ENCODE results near the gene TCF7L2.
A peak's percentile ranks its signal among the peaks of the same experiment; 100 is the strongest.

The TCF7L2 gene

DNA sequence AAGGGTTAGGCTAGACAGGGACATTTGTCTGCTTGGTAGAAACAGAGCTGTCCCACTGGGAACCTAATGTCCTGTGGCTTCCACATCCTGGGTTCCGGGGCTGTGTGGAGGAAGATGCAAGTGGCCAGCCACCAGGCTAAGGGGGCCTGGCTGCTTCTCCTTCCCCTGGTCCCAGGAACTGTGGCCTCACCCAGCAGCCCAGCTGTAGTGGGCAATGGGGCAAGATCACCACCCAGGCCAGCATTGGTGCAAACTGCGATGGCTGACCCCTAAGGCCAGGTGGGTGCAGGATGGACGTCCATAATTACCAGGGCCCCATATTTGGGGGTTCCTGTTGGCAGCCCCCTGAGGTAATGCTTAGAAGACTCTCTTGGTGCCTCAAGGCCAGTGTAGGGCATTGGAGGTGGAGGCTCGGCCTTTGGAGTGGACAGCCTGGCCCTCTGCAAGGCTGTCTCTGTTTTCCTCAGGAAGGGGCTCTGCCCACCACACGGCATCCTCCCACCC is 226.7 kb downstream of the TCF7L2 start:
- DNase-seq (ENCODE audit: low read depth, low spot score): no peak

- DNase-seq (ENCODE audit: low read depth, low spot score): peak; percentile 36
Observed at GRCh38 chr10:113177156-113177935, 227.3 kb downstream of the TCF7L2 start.

DNA sequence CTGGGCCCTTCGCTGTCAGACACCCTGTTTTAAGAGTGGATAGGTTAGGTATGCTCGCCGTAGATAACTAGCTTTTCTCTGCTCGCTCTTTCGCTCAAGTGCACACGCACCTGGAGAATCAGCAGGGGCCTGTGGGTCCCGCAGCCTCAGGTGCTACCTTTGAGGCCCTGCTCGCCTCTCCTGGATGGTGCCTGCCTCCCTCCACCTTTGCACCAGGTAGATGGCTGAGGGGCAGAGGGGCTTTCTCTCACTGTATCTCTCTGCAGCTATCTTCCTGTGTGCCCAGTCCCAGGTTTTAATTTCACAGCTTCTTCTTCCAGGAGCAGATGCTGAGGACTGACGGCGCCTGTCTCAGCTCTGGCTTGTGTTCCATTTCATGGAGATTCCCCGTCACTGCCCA is 227.9 kb downstream of the TCF7L2 start:
- DNase-seq (ENCODE audit: low read depth, low spot score): no peak

GRCh38 chr10:113178771-113179170 is 228.7 kb downstream of the TCF7L2 start:
- DNase-seq (ENCODE audit: low read depth, low spot score): no peak

- no peak for DNase-seq (ENCODE audit: low read depth, low spot score)
Observed at GRCh38 chr10:113179265-113179664, 229.2 kb downstream of the TCF7L2 start.

DNA sequence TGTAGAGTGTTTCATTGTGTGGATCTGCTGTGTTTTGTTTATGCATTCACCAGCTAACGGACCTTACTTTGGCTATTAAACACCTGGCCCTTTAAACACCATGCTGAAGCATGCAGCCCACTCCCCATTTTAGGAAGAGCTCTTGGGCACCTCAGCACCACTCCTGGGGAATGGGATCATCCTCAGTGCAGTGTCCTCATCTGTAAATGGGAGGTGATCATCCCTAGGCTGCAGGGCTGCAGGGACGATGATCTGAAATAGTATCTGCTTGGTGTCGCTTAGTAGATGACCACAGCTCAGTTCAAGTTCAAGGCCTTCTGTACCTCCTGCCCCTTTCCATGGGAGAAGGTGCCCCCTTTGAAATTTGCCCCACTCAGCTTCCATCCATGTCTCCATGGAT is 229.9 kb downstream of the TCF7L2 start:
- DNase-seq (ENCODE audit: low read depth, low spot score): no peak

- no peak for DNase-seq (ENCODE audit: low read depth, low spot score)
Observed at GRCh38 chr10:113180401-113181154, 230.5 kb downstream of the TCF7L2 start.

- DNase-seq (ENCODE audit: low read depth, low spot score): no peak
Observed at GRCh38 chr10:113182154-113182553, 232.1 kb downstream of the TCF7L2 start.

DNA sequence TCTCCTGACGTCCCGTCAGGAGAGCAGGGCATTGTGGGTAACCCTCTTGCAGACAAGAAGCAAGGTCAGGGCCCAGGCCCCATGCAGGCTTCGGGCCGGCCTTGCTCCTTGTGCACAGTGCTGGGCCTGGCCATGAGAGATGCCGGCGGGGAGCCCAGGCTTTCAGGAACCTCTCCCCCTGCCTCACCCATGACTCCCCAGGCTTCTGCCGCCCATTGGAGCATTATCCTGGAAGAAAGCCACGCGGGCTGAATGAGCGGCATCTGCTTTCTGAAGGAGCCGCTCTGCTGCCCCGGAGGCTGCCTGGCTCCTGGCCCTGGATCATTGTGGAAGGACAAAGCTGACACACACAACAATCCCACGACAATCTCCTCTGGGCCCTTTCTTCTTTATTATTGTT is 233.5 kb downstream of the TCF7L2 start:
- peak; percentile 35 for DNase-seq (ENCODE audit: low read depth, low spot score)

GRCh38 chr10:113187063-113187777 is 237.2 kb downstream of the TCF7L2 start:
- DNase-seq (ENCODE audit: low read depth, low spot score): peak; percentile 86

DNA sequence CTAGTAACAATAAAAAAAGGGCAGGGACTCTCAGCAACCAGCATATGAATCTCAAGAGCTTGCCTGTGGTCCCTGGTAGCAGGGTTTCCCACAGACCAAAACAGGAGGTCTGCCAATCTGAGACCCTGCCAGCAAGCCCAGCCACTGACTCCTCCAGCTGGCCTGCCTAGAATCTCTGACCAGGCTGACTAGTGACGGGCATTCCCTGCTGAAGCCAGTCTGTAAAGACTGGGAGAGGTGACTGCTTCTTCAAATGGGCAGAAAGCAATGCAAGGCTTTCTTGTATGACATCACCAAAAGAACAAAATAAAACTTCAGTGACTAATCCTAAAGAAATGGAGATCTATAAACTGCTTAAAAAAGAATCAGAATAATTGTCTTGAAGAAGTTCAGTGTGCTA is 249.4 kb downstream of the TCF7L2 start:
- peak; percentile 84 for DNase-seq (ENCODE audit: low read depth, low spot score)

- DNase-seq (ENCODE audit: low read depth, low spot score): no peak
Observed at GRCh38 chr10:113202011-113202410, 252.0 kb downstream of the TCF7L2 start.

- DNase-seq (ENCODE audit: low read depth, low spot score): no peak
Observed at GRCh38 chr10:113207924-113208323, 257.9 kb downstream of the TCF7L2 start.

- DNase-seq (ENCODE audit: low read depth, low spot score): no peak
Observed at GRCh38 chr10:113213035-113213434, 263.0 kb downstream of the TCF7L2 start.

DNA sequence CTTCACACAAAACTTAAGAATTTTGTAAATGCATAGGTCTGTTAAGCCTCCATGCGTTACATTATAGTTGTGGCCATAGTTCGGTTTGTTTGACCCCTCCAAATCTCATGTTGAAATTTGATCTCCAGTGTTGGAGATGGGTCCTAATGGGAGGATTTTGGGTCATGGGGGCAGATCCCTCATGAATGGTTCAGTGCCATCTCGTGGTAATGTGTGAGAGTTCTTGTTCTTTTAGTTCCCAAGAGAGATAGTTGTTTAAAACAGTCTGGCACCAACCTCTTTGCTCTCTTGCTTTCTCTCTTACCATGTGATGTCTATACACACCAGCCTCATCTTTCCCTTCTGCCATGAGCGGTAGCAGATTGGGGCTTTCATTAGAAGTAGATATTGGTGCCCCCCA is 264.3 kb downstream of the TCF7L2 start:
- DNase-seq (ENCODE audit: low read depth, low spot score): no peak

DNA sequence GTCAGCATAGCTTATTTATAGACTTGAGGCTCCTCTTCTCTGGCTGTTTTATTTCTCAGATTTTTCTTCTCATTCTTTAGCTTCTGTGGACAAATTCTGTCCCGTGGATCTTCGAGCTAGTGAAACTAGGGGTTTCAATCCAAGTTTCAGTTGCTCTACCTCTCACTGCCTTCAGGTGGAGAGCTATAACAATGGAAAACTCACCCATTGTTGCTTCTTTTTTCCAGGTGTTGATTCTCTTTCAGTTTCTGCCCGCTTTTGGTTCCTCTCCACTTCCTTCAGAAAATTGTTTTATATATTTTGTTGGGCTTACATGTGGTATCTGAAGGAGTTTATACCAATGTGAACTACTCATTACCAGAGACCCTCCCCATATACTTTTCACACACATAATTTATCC is 266.1 kb downstream of the TCF7L2 start:
- no peak for DNase-seq (ENCODE audit: low read depth, low spot score)

Data from astrocyte of the hippocampus (primary cell).